ENCODE results near the gene AFF1. TPM values are rescaled to one million over a fixed set of nuclear protein-coding genes. Genes with fewer than 3 reads are reported as not detected.
A peak's percentile ranks its signal among the peaks of the same experiment; 100 is the strongest.
"Not testable (repeated sequence)": the region's sequence is repeated elsewhere in the genome, so short reads cannot be mapped to it uniquely, and the experiment has no call there.

Gene AFF1
- polyA plus RNA-seq, 1 donor: 56.4 TPM

DNA sequence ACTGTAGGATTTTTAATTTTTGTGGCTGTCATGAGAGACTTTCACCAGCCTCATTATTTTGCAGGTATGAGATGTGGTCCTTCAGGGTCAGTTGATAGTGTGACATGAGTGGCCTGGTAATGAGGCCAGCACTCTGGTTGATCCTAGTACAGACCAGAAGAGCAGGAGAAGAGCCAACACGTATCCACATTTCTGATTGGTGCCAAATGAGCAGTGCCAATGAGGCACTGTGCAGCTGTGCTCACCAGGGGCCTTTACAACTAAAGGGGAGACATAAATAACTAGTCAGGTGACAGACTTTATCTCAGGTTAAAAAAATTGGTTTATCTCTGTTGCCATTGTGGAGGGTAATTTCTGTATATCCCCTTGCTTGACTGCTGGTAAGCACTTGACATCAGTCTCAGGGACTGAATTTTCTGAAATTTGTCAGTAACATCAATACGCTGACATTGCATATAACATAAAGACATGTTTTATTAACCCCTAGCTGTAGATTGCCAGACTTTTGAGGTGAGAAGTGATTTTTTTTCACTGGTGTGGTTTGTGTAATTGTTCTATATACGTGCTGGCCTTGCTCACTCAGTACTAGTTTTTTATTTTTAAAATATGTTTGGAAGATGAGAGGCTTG is 101.2 kb downstream of the AFF1 start:
- DNase-seq: no peak

DNA sequence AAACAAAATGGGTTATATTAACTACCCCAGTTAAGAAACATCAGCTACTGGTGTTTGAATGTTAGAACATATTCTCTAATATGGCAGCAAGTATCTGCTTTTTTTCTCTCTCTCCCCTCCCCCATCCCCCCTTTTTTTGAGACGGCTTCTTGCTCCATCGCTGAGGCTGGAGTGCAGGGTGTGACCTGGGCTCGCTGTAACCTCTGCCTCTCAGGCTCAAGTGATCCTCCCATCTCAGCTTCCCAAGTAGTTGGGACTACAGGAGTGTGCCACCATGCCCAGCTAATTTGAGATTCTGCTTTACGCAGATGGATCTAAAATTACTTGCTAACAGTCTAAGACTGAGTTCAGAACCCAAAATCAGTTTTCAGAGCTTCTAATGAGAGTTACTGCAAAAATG is 101.9 kb downstream of the AFF1 start:
- DNase-seq: no peak

DNA sequence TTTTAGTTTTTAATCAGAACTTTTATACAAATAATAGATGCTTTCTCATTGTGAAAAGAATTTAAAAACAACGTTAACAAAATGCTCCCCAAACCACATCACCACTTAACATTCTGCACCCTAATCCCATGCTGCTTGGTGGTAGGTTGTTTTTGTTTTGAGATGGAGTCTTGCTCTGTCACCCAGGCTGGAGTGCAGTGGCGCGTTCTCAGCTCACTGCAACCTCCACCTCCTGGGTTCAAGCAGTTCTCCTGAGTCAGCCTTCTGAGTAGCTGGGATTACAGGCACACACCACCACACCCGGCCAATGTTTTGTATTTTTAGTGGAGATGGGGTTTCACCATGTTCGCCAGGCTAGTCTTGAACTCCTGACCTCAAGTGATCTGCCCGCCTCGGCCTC is 102.4 kb downstream of the AFF1 start:
- DNase-seq: not testable (repeated sequence)

DNA sequence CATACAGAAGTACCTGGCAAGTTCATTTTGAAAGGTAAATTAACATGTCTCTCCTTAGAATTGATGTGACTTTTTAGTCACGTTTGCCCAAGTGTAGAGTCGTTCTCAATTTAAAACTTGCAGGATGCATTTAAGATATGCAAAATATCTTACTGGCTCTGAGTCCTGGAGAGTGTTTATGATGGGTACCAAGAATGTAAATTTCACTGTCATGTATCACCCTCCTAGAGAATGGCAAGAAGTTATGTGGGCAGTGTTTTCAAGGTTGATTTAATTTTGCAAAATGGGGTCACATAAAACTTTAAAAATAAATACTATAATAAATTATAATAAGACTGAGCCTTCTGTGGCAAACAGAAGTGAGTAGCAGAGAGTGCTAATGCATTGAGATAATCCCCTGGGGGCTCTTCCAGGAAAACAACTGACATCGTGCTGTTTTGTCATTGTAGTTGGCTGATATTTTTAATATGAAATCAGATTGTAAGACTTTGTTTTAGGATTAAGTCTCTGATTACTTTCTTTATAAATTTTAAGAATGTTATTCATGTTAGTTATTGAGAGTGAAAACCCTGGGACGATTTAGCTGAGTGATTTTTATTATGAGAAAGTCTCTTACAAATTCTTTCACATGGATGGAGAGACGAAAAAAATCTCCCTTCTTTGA is 103.0 kb downstream of the AFF1 start:
- DNase-seq: no peak

DNA sequence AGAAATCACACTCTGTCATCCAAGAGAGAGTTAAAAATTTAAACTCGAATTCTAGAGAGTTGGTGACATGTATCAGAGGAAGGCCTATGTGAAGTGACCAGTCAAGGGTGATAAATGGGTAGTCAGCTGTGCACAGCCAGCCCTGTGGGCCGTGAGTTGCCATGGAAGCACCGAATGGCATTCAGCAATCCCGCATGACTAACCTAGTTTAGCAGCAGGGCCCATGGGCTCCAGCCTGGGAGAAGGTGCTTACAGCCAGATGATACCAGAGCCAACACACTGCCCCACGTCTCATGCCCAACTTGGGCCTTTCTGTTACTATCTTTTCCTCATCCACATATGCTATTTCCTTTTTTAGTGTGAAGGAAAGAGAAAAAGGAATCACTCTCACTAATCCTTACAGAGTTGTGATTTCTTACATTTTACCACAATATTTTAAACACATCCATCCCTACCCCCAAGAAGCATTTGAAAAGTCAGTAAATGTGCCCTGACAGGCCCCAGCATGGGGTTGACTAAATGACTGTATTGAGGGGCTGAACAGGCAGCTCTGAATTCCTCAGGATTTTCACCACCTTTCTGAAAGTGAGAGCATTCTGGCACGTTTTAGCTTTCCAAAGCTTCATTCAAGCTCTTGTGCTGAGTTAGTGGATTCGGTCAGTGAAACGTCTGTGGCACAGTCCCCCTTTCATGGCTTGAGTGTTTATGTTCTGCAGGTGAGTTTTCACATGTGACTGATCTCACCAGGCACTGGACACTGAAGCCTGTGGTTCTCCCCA is 104.2 kb downstream of the AFF1 start:
- DNase-seq: peak; percentile 75

DNA sequence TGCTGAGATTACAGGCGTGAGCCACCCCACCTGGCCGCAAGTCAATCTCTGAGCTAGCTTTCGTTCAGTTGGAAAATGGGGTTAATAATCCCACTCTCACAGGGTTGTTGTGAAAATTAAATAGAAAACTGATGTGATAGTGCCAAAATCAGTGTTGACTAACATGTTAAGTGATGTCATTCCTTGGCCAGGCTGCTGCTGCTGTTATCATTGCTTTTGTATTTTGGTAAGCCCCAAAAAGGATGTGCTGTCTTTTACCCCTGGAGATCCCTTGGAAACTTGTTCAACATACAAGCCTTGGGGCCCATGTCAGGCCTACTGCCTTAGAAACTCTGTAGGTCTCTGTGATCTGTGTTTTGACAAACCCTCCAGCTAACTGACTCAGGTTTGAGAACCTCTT is 106.3 kb downstream of the AFF1 start:
- DNase-seq: no peak

DNA sequence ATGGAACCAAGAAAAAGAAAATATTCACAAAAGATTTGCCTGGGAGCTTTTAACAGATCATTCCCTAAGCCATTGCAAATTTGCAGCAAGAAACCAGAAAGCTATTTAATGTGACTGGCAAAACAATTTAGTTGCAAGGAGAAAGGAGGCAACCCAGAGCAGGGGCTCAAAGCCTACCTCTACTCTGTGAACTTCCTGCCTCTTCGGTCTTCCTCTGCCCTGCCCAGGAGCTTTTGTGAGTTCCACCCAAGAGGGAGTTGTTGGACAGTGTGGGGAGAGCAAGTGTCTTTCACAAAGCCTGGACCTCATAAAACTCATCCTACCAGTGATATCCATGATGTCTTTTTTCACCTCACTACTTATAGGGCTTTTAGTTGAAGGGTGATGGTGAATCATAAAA is 107.4 kb downstream of the AFF1 start:
- no peak for DNase-seq

DNA sequence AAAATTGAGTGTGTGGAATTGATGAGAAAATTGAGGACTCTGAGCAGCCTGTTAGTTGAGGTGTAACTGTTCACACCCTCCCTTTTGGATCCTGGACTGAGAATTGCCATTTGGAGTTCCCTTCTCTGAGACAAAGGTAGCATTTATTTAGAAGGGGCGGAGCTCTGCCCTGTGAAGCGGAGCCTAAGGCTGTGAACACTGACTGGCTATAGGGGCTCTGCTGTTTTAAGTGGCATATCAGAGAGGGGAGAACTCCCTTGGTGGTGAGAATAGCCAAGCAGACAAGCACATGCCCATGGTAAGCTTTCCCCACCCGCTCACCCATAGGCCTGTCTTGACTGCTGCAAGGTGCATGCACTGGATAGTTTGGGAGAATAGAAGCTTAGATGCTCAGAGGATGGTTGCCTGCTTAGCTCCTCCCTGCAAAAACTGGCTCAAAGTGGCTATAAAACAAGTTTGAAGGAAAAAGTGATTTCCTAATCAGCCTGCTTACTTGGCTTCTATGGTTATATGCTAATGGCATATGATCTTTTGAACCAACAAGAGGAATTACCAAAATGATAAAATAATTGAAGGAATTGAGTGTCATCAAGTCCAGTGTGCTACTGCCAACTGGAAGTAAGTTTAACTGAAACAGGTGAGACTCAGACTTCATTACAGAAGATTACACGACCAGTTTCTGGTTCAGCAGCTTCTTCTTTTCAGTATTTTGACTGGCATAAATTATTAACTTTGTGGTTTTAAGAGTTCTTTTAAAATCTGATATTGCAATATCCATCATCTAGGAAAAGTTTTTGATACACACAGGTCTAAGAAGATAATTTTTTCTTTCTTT is 108.4 kb downstream of the AFF1 start:
- DNase-seq: no peak

DNA sequence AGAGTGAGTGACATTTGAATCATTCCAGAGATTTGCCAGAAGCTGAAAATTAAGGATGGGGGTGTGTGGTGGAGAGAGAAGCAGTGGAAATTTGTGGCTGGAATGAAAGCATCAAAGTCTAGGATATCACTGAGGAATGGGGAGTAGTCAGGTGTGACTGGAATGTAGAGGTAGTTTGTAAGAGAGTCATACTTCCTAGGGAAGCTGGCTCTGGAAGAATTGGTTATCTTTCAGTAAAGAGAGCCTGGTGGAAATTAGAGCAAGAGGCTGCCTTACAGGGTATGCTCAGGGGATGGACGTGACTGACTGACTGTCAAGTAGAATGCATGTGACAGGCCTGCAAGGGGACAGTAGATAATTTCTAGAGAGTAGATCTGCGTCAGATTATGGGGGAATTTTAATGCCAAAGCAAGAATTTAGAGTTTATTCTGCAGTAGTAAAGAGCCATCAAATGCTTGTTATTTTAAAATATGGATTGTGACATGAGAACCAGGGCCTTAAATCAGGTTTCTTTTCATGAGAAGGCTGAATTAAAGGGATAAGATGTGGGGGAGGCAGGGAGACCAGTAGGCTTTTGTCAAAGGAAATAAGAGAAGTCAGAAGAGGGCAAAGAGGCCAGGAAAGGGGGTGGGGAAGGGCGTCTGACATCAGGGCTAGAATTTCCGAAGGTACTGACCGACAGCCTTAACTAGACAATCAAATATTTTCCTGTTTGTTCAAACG is 109.9 kb downstream of the AFF1 start:
- no peak for DNase-seq

DNA sequence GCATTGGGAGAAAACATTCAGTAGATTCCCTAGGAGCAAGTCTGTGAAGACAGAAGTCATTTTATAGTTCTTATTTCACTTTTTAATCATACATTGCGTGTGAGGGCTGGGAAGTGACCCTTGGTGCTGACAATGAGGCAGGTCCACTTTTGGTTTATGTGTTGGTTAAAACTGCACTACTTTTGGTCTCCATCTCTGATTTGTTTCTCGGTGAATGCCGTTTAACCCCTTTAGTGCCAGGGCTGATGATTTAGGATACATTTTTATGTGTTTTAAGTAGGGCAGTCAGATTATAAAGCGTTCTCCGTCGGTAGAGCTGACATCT is 110.4 kb downstream of the AFF1 start:
- DNase-seq: no peak

DNA sequence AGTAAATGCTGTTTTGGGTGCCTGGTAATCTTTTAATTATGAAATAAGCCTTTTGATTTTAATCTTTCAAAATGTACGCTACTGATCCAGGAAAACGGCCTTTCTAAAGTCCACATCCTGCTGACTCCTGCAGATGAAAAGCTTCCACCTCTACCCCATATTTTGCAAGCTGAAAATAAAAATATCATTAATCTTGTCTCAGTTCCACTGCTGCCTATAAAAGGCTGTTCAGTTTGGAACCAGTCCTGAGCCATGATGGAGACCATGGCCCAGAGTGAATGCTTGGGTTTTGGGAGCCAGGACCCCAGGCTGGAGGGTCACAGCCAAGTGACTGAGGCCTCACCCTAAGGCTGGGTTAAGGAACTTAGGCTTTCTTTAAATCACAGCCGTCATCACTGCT is 110.8 kb downstream of the AFF1 start:
- no peak for DNase-seq

DNA sequence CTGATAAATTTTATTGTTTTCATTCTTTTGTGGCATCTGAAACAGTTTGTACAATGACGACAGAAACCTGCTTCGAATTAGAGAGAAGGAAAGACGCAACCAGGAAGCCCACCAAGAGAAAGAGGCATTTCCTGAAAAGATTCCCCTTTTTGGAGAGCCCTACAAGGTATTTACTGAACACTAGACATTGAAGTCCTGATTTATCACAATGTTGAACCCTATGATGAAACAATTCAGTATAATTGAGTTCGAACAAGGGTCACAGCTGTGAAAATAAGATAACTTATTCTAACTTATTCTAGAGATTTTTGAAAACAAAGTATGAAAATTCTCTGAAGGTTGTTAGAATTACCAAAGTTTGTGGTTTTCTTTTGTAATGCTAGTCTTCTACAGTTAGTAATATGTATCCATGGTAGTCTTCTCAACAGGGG is 111.3 kb downstream of the AFF1 start:
- DNase-seq: no peak

DNA sequence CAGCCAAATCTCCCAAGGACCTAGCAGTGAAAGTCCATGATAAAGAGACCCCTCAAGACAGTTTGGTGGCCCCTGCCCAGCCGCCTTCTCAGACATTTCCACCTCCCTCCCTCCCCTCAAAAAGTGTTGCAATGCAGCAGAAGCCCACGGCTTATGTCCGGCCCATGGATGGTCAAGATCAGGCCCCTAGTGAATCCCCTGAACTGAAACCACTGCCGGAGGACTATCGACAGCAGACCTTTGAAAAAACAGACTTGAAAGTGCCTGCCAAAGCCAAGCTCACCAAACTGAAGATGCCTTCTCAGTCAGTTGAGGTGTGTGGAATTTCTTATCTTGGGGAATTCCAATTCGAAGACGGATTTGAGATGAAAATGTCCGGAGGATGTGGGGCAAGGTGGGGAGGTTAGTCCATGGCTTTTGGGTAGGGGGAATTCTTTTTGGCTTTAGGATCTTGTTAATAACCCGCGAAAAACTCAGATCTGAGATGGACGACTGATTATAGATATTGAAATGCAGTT is 112.5 kb downstream of the AFF1 start:
- DNase-seq: no peak

DNA sequence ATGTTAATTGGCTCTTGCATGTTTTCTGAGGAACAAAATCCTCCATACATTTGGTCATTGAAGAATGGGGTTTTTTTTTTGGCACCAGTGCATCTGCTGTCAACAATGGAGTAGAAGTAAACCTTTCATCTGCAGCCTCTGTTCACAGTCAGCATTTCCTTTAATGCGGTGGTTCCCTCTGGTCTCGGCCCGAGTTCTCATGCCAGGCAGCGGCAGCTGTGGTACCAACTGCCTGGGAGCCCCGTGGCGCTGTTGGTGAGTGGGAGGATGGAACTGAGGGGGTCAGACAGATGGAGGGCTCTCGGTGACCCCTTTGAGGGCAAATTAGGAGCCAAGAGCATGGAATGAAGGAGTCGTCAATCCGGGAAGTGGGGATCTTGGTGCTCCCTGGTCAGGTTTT is 114.7 kb downstream of the AFF1 start:
- no peak for DNase-seq

DNA sequence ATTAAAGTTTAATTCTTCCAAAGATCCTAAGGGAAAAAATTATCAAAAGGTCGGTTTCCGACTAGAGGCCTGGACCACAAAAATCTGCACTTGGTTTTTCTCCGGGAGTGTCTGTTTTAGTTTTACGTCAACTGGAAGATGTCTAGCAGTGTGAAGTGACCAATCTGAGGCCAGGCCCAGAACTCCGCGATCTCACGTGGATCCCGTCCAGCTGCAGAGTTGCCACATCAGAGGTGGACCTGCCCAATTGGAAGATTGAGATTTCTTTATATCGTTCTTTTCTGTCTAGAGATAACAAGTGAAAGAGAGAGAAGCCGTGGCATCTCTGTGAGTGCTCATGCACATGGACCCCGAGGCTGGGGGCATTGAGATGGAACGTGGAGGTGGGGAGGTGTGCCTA is 115.8 kb downstream of the AFF1 start:
- DNase-seq: no peak

DNA sequence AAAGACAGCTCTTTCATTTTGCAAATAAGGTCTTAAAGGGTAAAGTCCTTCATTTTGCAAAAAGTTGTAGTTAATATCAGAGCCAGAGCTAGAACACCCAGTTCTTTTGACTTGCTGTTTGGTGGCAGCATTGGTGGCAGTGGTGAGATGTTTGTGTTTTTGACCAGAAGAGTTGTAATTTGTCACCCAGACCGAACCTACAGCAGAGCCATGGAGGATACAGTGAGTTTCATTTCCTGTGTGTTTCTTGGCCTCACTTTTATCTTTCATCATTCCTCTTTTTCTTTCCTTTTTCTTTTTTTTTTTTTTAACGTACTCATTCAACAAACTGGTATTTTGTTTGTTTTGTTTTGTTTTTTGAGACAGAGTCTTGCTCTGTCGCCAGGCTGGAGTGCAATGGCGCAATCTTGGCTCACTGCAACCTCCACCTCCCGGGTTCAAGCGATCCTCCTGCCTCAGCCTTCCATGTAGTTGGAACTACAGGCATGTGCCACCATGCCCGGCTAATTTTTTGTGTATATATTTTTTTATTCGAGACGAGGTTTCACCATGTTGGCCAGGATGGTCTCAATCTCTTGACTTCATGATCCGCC is 116.4 kb downstream of the AFF1 start:
- no peak for DNase-seq

DNA sequence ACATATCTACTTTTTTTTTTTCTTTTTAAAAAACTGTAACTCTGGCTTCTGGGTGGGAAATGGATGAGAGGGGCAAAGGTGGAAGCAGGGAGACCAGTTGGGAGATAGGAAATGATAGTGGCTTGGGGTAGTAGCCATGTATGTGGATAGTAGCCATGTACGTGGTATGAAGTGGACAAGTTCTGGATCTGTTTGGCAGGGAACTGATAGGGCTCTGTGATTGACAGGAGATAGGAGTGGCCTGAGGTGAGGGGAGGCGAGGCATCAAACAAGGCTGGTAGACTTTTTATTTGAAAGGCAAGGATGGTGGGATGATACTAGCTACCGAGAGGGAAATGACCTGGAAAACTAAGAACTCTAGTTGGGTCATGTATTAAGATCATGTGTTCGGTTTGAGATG is 117.8 kb downstream of the AFF1 start:
- DNase-seq: no peak

DNA sequence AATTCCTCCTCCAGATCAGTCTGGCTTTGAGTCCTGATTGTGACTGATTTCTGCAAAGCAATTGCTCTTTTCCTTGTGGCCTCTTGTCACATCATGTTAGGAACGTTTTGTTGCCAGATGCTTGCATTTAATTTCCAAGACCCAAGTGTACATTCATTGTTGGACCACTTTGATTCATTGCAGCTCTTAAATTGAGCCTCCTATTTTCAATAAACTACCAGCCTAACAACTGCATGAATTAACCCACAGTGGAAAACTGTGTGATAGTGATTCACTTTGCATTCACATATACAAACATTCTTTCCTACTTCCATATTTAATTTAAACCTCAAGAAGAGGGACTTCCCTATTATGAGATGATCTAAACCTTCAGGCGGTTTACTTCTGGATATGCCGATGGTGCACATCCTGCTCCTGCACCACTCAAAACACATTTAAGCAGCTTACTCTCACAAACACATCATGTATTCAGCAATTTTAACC is 118.4 kb downstream of the AFF1 start:
- no peak for DNase-seq

DNA sequence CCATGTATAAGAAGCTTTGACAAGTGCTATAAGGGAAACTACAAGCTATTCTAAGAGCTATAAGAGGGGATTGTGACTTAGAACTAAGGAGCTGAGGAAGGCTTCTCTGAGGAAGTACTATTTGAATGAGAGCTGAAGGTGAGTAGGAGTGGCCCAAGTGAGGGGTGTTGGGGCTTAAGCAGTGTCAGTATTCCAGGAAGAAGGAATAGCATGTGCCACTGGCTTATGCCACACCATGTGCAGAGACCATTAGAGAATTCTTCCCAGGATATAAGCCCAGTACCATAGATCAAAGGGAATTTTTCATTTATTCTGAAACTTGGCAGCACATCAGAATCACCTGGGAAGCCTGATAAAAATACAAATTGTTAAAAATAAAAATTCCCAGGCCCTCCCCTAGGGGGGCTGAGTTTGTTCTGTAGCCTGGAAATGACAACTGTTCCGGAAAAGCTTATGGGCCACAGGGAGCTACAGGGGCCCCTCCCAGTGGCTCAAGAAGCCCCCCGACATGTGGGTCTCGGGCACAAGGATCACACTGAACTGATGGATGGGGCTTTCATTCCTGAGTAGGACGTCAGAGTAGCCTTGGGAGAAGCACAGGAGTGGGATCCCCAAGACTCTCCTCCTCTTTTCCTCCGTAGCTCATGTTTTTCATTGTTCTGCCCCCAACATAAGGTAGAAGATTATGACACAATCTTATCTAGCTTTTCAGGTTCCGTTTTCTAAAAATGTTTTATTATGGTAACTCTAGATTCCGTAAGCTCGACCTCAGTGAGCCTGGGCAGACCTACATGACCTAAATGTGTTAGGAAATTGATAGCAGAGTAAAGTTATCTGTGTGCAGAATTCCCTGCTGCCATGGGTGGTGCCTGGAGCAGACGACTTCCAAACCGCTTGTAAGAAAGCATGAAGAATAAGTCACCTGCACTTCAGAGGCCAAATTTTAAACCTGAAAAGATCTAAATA is 119.3 kb downstream of the AFF1 start:
- no peak for DNase-seq

DNA sequence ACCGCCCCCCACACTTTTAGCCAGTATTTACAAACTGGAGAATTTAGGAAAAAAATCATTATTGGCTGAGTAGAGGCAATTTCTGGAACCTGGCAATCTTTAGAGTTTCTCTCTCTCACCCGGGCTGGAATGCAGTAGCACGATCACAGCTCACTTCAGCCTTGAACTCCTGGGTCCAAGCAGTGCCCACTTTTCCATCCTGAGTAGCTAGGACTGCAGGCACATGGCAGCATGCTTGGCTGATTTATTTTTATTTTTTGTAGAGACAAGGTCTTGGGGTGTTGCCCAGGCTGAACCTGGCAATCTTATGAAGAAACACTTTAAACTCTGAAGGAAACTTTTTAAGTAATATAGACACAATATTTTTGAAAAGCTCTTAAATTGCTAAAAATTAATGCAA is 120.1 kb downstream of the AFF1 start:
- DNase-seq: no peak
